Skeletal muscle tissue (tissue), 4 donors: ENCODE results near the gene CASP8. TPM values are rescaled to one million over a fixed set of nuclear protein-coding genes. Genes with fewer than 3 reads are reported as not detected.
A peak's percentile ranks its signal among the peaks of the same experiment; 100 is the strongest.
"Not testable (repeated sequence)": the region's sequence is repeated elsewhere in the genome, so short reads cannot be mapped to it uniquely, and the experiment has no call there.

ENCODE experiments used
- H3K27ac ChIP-seq: one replicate; pipeline ENCODE4 v1.7.0; 2013; ENCODE audit warnings: mild to moderate bottlenecking, low read depth, low read length, inconsistent platforms
- H3K27me3 ChIP-seq, 3 donors: one replicate each; pipeline ENCODE4 v1.7.0; 2013; ENCODE audit warnings: low read length in 3 of 3; ENCODE audit not compliant: control insufficient read depth in 3 of 3, insufficient read depth in 3 of 3
- H3K36me3 ChIP-seq, 3 donors: one replicate each; pipeline ENCODE4 v1.7.0; 2013; ENCODE audit warnings: low read length in 3 of 3; ENCODE audit not compliant: control insufficient read depth in 3 of 3, insufficient read depth in 3 of 3
- H3K4me1 ChIP-seq, 3 donors: one replicate each; pipeline ENCODE4 v1.7.0; 2013; ENCODE audit warnings: low read length in 3 of 3, mild to moderate bottlenecking in 3 of 3; ENCODE audit not compliant: control insufficient read depth in 3 of 3, insufficient read depth in 3 of 3
- H3K4me3 ChIP-seq, 3 donors: one replicate each; pipeline ENCODE4 v1.7.0; 2013; ENCODE audit warnings: low read length in 3 of 3
- H3K9ac ChIP-seq, 3 donors: one replicate each; pipeline ENCODE4 v1.7.0; 2013; ENCODE audit warnings: low read length in 3 of 3, mild to moderate bottlenecking in 3 of 3, moderate library complexity in 2 of 3, low read depth in 1 of 3
- H3K9me3 ChIP-seq, 3 donors: one replicate each; pipeline ENCODE4 v1.7.0; 2013; ENCODE audit warnings: low read length in 3 of 3; ENCODE audit not compliant: control insufficient read depth in 3 of 3
- total RNA-seq: library from RNA; depleted of rRNA; stranded (reverse); fragments of >200 nt; gene quantifications from one replicate; pipeline ENCODE4 v1.2.3, GENCODE V29; 2014
- donor health status: Osteomylitis.

CASP8 gene
- total RNA-seq, 1 donor from 2014 or later: 8.4 TPM

- no peaks in the 10 kb centered on the region for H3K27me3 ChIP-seq
- no peak overlapping the region for H3K27ac ChIP-seq
- H3K4me1 ChIP-seq: peaks cover 3 to 6% (median 4%) of the 10 kb centered on the region in 3 donors
- H3K4me3 ChIP-seq: peak overlapping the region in 2 of 3 donors; percentile 29 to 34
- no peak overlapping the region for H3K9ac ChIP-seq
- no peaks in the 10 kb centered on the region for H3K36me3 ChIP-seq
- no peaks in the 10 kb centered on the region for H3K9me3 ChIP-seq
These were observed 28.4 kb upstream of the CASP8 start for GRCh38 chr2:201231781-201232466.

DNA sequence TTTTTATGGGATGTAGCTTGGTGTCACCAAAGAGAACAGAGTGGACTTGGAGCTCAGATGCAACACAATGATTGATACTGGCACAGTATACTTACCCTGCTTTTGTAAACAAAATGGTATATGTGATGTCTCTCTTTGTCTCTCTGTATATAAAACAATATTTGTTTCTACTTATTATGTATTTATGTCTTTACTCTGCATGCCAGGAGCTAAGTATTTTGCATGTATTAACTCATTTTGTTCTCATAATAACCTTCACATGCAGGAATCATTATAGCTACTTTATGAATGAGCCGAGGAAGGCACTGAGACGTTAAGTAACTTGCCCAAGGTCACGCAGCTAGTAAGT, 27.9 kb upstream of the CASP8 start:
- H3K9ac ChIP-seq: no peak overlapping the region
- H3K9me3 ChIP-seq: no peaks in the 10 kb centered on the region
- no peaks in the 10 kb centered on the region for H3K36me3 ChIP-seq
- no peaks in the 10 kb centered on the region for H3K27me3 ChIP-seq
- peaks cover 3 to 6% (median 4%) of the 10 kb centered on the region in 3 donors for H3K4me1 ChIP-seq
- H3K27ac ChIP-seq: no peak overlapping the region
- peak overlapping the region in 1 of 3 donors; percentile 34 for H3K4me3 ChIP-seq

GRCh38 chr2:201233192-201233811, 27.0 kb upstream of the CASP8 start:
- H3K4me1 ChIP-seq: peaks cover 3 to 6% (median 4%) of the 10 kb centered on the region in 3 donors
- no peaks in the 10 kb centered on the region for H3K27me3 ChIP-seq
- no peaks in the 10 kb centered on the region for H3K36me3 ChIP-seq
- H3K4me3 ChIP-seq: peak overlapping the region in 2 of 3 donors; percentile 32 to 46
- no peak overlapping the region for H3K9ac ChIP-seq
- H3K9me3 ChIP-seq: no peaks in the 10 kb centered on the region
- H3K27ac ChIP-seq: no peak overlapping the region

- Histone ChIP-seq H3K9ac (no peak overlapping the region), H3K27ac (no peak overlapping the region), H3K9me3 (no peaks in the 10 kb centered on the region), H3K4me3 (peak overlapping the region in 2 of 3 donors; percentile 32 to 46), H3K27me3 (no peaks in the 10 kb centered on the region), H3K36me3 (no peaks in the 10 kb centered on the region), H3K4me1 (peaks cover 0 to 6% (median 4%) of the 10 kb centered on the region in 3 donors)
These were observed 26.3 kb upstream of the CASP8 start for GRCh38 chr2:201233812-201234662.

DNA sequence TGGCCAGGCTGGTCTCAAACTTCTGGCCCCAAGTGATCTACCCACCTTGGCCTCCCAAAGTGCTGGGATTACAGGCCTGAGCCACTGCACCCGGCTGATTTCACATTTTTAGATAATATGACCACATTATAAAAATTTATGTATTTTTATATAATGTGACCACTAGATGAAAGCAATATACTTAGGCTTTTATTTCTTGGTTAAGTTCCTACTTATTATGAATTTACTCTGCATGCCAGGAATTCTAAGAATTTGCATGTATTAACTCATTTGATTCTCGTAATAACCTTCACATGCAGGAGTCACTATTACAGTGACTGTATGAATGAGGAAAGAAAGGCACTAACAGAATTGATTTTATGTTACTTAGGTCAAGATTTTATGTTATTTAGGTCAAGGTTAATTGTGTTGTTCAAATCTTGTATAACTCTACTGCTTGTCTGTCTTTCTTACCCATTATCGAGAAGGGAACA, 25.6 kb upstream of the CASP8 start:
- Histone ChIP-seq H3K36me3 (no peaks in the 10 kb centered on the region), H3K9me3 (no peaks in the 10 kb centered on the region), H3K9ac (no peak overlapping the region), H3K4me3 (no peak overlapping the region), H3K27ac (no peak overlapping the region), H3K27me3 (no peaks in the 10 kb centered on the region), H3K4me1 (peaks cover 0 to 6% (median 4%) of the 10 kb centered on the region in 3 donors)

- Histone ChIP-seq H3K4me3 (peak overlapping the region in 1 of 3 donors; percentile 5), H3K36me3 (no peaks in the 10 kb centered on the region), H3K4me1 (peaks cover 0 to 6% (median 4%) of the 10 kb centered on the region in 3 donors), H3K9me3 (no peaks in the 10 kb centered on the region), H3K27ac (no peak overlapping the region), H3K9ac (no peak overlapping the region), H3K27me3 (no peaks in the 10 kb centered on the region)
These were observed 24.2 kb upstream of the CASP8 start for GRCh38 chr2:201235860-201236811.

DNA sequence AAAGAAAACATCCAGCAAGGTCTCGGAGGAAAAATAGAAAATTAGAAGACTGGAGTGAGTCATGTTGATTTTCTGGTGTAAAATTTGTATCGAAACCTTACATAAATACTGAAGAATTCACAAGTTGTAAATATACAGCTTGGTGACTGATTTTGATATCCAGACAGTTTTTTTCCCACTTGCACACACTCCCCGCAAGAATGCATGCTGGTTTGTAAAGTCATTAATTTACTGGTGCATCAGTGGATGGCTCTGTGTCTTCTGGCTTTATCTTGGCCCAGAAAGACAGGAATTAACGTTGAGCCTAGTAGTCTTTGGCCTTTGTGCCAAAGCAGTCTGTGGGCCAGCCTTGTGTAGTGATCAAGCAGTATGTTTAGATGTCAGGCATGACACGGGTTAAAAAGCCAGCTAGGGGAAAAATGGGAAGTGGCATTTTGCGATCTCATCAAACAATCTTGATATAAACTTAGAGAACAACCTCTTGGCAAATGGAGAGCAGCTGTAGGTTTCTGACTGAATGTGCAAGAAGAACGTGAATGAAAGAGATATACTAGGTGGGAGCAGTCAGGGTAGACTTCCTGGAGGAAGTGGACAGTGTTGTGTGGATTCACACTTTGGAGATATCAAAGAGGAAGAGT, 22.7 kb upstream of the CASP8 start:
- Histone ChIP-seq H3K4me1 (peaks cover 0 to 4% (median 2%) of the 10 kb centered on the region in 3 donors), H3K4me3 (no peak overlapping the region), H3K36me3 (no peaks in the 10 kb centered on the region), H3K27ac (no peak overlapping the region), H3K9me3 (no peaks in the 10 kb centered on the region), H3K27me3 (no peaks in the 10 kb centered on the region), H3K9ac (no peak overlapping the region)

- peak overlapping the region in 1 of 3 donors; percentile 28 for H3K4me3 ChIP-seq
- not testable (repeated sequence) for H3K9ac ChIP-seq, H3K4me1 ChIP-seq
These were observed 21.0 kb upstream of the CASP8 start for GRCh38 chr2:201239167-201239935.

More at GRCh38 chr2:201239167-201239935, 21.0 kb upstream of the CASP8 start:
- H3K9me3 ChIP-seq, H3K36me3 ChIP-seq, H3K27me3 ChIP-seq: not testable (repeated sequence)
- peak overlapping the region; percentile 40 for H3K27ac ChIP-seq
